GM18511 (cell line): Measurements from ENCODE around the gene RAB11FIP5.
"Not testable (repeated sequence)": the region's sequence is repeated elsewhere in the genome, so short reads cannot be mapped to it uniquely, and the experiment has no call there.

ENCODE experiments used
- ATAC-seq: cut with Tn5 transposase; IDR thresholded peaks from one replicate; pipeline ENCODE4 v1.9.1; 2021; ENCODE audit warnings: mild to moderate bottlenecking, moderate library complexity; ENCODE audit not compliant: unreplicated experiment

RAB11FIP5 gene

GRCh38 chr2:73069855-73070642 is 42.7 kb downstream of the RAB11FIP5 start:
- no peak for ATAC-seq

GRCh38 chr2:73069041-73069854 is 43.5 kb downstream of the RAB11FIP5 start:
- ATAC-seq: no peak

GRCh38 chr2:73068147-73068546 is 44.6 kb downstream of the RAB11FIP5 start:
- ATAC-seq: no peak

GRCh38 chr2:73067043-73067442 is 45.7 kb downstream of the RAB11FIP5 start:
- no peak for ATAC-seq

GRCh38 chr2:73065070-73065469 is 47.7 kb downstream of the RAB11FIP5 start:
- not testable (repeated sequence) for ATAC-seq

- no peak for ATAC-seq
These were observed 48.6 kb downstream of the RAB11FIP5 start for GRCh38 chr2:73063909-73064875.

- no peak for ATAC-seq
These were observed 49.3 kb downstream of the RAB11FIP5 start for GRCh38 chr2:73063472-73063871.

- ATAC-seq: no peak
These were observed 53.6 kb downstream of the RAB11FIP5 start for GRCh38 chr2:73059106-73059505.

GRCh38 chr2:73054980-73055379 is 57.8 kb downstream of the RAB11FIP5 start:
- ATAC-seq: no peak

- no peak for ATAC-seq
These were observed 59.2 kb downstream of the RAB11FIP5 start for GRCh38 chr2:73053316-73054114.

- no peak for ATAC-seq
These were observed 62.6 kb downstream of the RAB11FIP5 start for GRCh38 chr2:73050121-73050545.

GRCh38 chr2:73043929-73044832 is 68.6 kb downstream of the RAB11FIP5 start:
- no peak for ATAC-seq

- no peak for ATAC-seq
These were observed 69.5 kb downstream of the RAB11FIP5 start for GRCh38 chr2:73043276-73043675.

- ATAC-seq: no peak
These were observed 74.7 kb downstream of the RAB11FIP5 start for GRCh38 chr2:73037947-73038585.

GRCh38 chr2:73036766-73037165 is 76.0 kb downstream of the RAB11FIP5 start:
- ATAC-seq: no peak

- no peak for ATAC-seq
These were observed 76.6 kb downstream of the RAB11FIP5 start for GRCh38 chr2:73035899-73036711.

- no peak for ATAC-seq
These were observed 77.9 kb downstream of the RAB11FIP5 start for GRCh38 chr2:73034661-73035375.
